Panc1 (cell line): ENCODE data around the gene ZDHHC14.

Experiments used
- CTCF ChIP-seq: fragments of 450-650 bp; IDR thresholded peaks from 2 replicates; pipeline ENCODE4 v1.5.1; 2017; ENCODE audit warnings: mild to moderate bottlenecking
- POLR2AphosphoS5 ChIP-seq: IDR thresholded peaks from 2 replicates; pipeline ENCODE4 v1.6.1; 2012; ENCODE audit warnings: mild to moderate bottlenecking, low read depth, low read length, moderate library complexity
- SIN3A ChIP-seq: IDR thresholded peaks from 2 replicates; pipeline ENCODE4 v1.6.1; 2012; ENCODE audit warnings: low read depth, mild to moderate bottlenecking, low read length, moderate library complexity, borderline replicate concordance; ENCODE audit not compliant: insufficient read depth

- peak; percentile 62; the same call in 1 of the 2 replicates for TF ChIP-seq CTCF
- TF ChIP-seq SIN3A = peak; percentile 5; the same call in 1 of the 2 replicates
- no peak for TF ChIP-seq POLR2AphosphoS5
Observed at GRCh38 chr6:157381631-157382621, 936 bp downstream of the ZDHHC14 start.
